ENCODE measurements around the gene RAI1. TPM values are rescaled to one million over a fixed set of nuclear protein-coding genes. Genes with fewer than 3 reads are reported as not detected.

Gene RAI1
- total and polyA plus RNA-seq, 10 of the 15 experiments (the other 5 are each of a cell fraction or from before 2014, with no cell fraction given) = 0.66 to 37.7 (median 6.0) TPM

GRCh38 chr17:17847726-17848125 is 166.5 kb downstream of the RAI1 start:
- CTCF ChIA-PET = interaction anchor here (0.8 to 3.6 kb wide), 3 partner anchors 11 to 168 kb away, joined by 3 to 14 read pairs (median 11); partner anchors contain the start of gene SREBF1
- TF ChIP-seq DPF2 (IDR thresholded peaks at IDR 0.05) (no peak), FOXK2 (IDR thresholded peaks at IDR 0.05) (no peak), SP1 (IDR thresholded peaks at IDR 0.05; ENCODE audit: low read depth, low read length) (no peak), EED (IDR thresholded peaks at IDR 0.05; ENCODE audit: low read depth) (no peak), ZBTB33 (IDR thresholded peaks at IDR 0.05) (no peak), RAD51 (IDR thresholded peaks at IDR 0.05) (no peak), TCF3 (IDR thresholded peaks at IDR 0.05; ENCODE audit: borderline replicate concordance, insufficient read depth, low read depth, low read length) (no peak), SPI1 (IDR thresholded peaks at IDR 0.05; ENCODE audit: borderline replicate concordance, insufficient read depth, low read depth, low read length) (no peak), RCOR1 (conservative IDR thresholded peaks at IDR 0.05; ENCODE audit: low read depth, low read length) (no peak), CEBPZ (IDR thresholded peaks at IDR 0.05; ENCODE audit: low read depth, low read length) (no peak), PAX8 (IDR thresholded peaks at IDR 0.05) (no peak), HDAC2 (IDR thresholded peaks at IDR 0.05) (no peak)
- TF ChIP-seq, protein P1, sequence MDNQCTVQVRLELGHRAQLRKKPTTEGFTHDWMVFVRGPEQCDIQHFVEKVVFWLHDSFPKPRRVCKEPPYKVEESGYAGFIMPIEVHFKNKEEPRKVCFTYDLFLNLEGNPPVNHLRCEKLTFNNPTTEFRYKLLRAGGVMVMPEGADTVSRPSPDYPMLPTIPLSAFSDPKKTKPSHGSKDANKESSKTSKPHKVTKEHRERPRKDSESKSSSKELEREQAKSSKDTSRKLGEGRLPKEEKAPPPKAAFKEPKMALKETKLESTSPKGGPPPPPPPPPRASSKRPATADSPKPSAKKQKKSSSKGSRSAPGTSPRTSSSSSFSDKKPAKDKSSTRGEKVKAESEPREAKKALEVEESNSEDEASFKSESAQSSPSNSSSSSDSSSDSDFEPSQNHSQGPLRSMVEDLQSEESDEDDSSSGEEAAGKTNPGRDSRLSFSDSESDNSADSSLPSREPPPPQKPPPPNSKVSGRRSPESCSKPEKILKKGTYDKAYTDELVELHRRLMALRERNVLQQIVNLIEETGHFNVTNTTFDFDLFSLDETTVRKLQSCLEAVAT (IDR thresholded peaks at IDR 0.05) = no peak
- TF ChIP-seq, protein P2, sequence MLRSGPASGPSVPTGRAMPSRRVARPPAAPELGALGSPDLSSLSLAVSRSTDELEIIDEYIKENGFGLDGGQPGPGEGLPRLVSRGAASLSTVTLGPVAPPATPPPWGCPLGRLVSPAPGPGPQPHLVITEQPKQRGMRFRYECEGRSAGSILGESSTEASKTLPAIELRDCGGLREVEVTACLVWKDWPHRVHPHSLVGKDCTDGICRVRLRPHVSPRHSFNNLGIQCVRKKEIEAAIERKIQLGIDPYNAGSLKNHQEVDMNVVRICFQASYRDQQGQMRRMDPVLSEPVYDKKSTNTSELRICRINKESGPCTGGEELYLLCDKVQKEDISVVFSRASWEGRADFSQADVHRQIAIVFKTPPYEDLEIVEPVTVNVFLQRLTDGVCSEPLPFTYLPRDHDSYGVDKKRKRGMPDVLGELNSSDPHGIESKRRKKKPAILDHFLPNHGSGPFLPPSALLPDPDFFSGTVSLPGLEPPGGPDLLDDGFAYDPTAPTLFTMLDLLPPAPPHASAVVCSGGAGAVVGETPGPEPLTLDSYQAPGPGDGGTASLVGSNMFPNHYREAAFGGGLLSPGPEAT (IDR thresholded peaks at IDR 0.05; ENCODE audit: low read depth) = no peak
- H3K9ac ChIP-seq (ENCODE audit: control insufficient read depth, insufficient read depth, low read length) = no peak overlapping the region
- ATAC-seq (no peak), DNase-seq (ENCODE audit: low read depth, low spot score) (no peak), FAIRE-seq (no peak)
- BruUV-seq (replicated peaks) = no TSS peak
- peaks cover 20% of the 10 kb centered on the region for H3K4me1 ChIP-seq (ENCODE audit: control insufficient read depth, insufficient read depth, low read length)
- no peaks in the 10 kb centered on the region for H3K27me3 ChIP-seq (replicated peaks in 1 of 2; ENCODE audit: control insufficient read depth in 2 of 2, insufficient read depth in 2 of 2, low read length in 1 of 2)
- WGBS (ENCODE audit: insufficient coverage, insufficient replicate concordance, low lambda C conversion rate, missing lambda C conversion rate) = 81% methylated on average over 5 of the region's 5 CpGs
- no peak overlapping the region for H3K27ac ChIP-seq (ENCODE audit: control insufficient read depth, insufficient read depth)
- H2AFZ ChIP-seq (ENCODE audit: control insufficient read depth, low read depth, low read length) = no peak overlapping the region
- H3K4me2 ChIP-seq (ENCODE audit: control insufficient read depth, insufficient read depth) = no peak overlapping the region
- no peaks in the 10 kb centered on the region for H3K9me3 ChIP-seq (replicated peaks; ENCODE audit: control insufficient read depth, insufficient read depth, low read length)
- RAD21 ChIA-PET (ENCODE audit: unreplicated experiment) = no interaction called here
- no peaks in the 10 kb centered on the region for H3K36me3 ChIP-seq (ENCODE audit: control insufficient read depth in 2 of 2, insufficient read depth in 2 of 2, low read length in 1 of 2)
- POLR2A ChIA-PET = interaction anchor here (0.7 to 4.0 kb wide), 2 partner anchors 10 to 165 kb away, joined by 3 to 37 read pairs; partner anchors contain the start of gene SREBF1
- in situ Hi-C loops (cut with MboI) (no loop called here), intact Hi-C loops (cut with micrococcal nuclease; ENCODE audit: unreplicated experiment) (no loop called here)
- SMC1A ChIA-PET (ENCODE audit: uncharacterized antibody, unreplicated experiment) = interaction anchor here (0.6 to 1.2 kb wide), 3 partner anchors 13 to 112 kb away, joined by 3 to 4 read pairs (median 4); no protein-coding TSS in a partner anchor
- H3K4me3 ChIP-seq = no peak overlapping the region
- H3K79me2 ChIP-seq (ENCODE audit: control insufficient read depth, insufficient read depth, low read length) = no peaks in the 10 kb centered on the region
- H4K20me1 ChIP-seq (ENCODE audit: control insufficient read depth, insufficient read depth) = no peaks in the 10 kb centered on the region
